ENCODE measurements around the gene LPIN1.

The LPIN1 gene

GRCh38 chr2:11767779-11768178 is 21.3 kb downstream of the LPIN1 start:
- H3K27ac ChIP-seq, result no peak overlapping the region
- TF ChIP-seq CTCF (conservative IDR thresholded peaks at IDR 0.05) (no peak), ZFX (IDR thresholded peaks at IDR 0.05) (no peak)

- H3K27ac ChIP-seq, result no peak overlapping the region
- TF ChIP-seq CTCF (conservative IDR thresholded peaks at IDR 0.05) (no peak), ZFX (IDR thresholded peaks at IDR 0.05) (no peak)
These were observed 22.5 kb downstream of the LPIN1 start for GRCh38 chr2:11768946-11769345.

GRCh38 chr2:11769516-11769915 is 23.1 kb downstream of the LPIN1 start:
- no peak for TF ChIP-seq ZFX (IDR thresholded peaks at IDR 0.05)
- no peak overlapping the region for H3K27ac ChIP-seq

GRCh38 chr2:11770531-11771188 is 24.2 kb downstream of the LPIN1 start:
- H3K27ac ChIP-seq, result no peak overlapping the region
- no peak for TF ChIP-seq ZFX (IDR thresholded peaks at IDR 0.05)
- TF ChIP-seq CTCF (conservative IDR thresholded peaks at IDR 0.05), result no peak

GRCh38 chr2:11771971-11772615 is 25.7 kb downstream of the LPIN1 start:
- TF ChIP-seq ZFX (IDR thresholded peaks at IDR 0.05), result no peak
- no peak for TF ChIP-seq CTCF (conservative IDR thresholded peaks at IDR 0.05)
- H3K27ac ChIP-seq, result no peak overlapping the region

GRCh38 chr2:11773111-11773510 is 26.7 kb downstream of the LPIN1 start:
- H3K27ac ChIP-seq, result no peak overlapping the region
- no peak for TF ChIP-seq ZFX (IDR thresholded peaks at IDR 0.05)

GRCh38 chr2:11773747-11774525 is 27.5 kb downstream of the LPIN1 start:
- no peak overlapping the region for H3K27ac ChIP-seq
- TF ChIP-seq ZFX (IDR thresholded peaks at IDR 0.05), result no peak
- no peak for TF ChIP-seq CTCF (conservative IDR thresholded peaks at IDR 0.05)

GRCh38 chr2:11774600-11774999 is 28.2 kb downstream of the LPIN1 start:
- H3K27ac ChIP-seq, result no peak overlapping the region
- no peak for TF ChIP-seq CTCF (conservative IDR thresholded peaks at IDR 0.05)
